Measurements from ENCODE around the gene RAPGEF2.
"Not testable (repeated sequence)": the region's sequence is repeated elsewhere in the genome, so short reads cannot be mapped to it uniquely, and the experiment has no call there.

Gene RAPGEF2

GRCh38 chr4:159292137-159292896 is 189.4 kb downstream of the RAPGEF2 start:
- H3K9me3 ChIP-seq (ENCODE audit: control insufficient read depth, insufficient read depth, low read depth, low read length), result no peaks in the 10 kb centered on the region
- H3K27me3 ChIP-seq (ENCODE audit: control insufficient read depth, insufficient read depth, low read length), result no peaks in the 10 kb centered on the region
- peaks cover 6% of the 10 kb centered on the region; the same call in 1 of the 2 replicates for H3K4me1 ChIP-seq (ENCODE audit: control insufficient read depth, insufficient read depth, low read length)
- no peak overlapping the region for H3K27ac ChIP-seq (ENCODE audit: low read depth, low read length)
- H3K36me3 ChIP-seq (ENCODE audit: control insufficient read depth, insufficient read depth, low read length), result no peaks in the 10 kb centered on the region
- H3K9ac ChIP-seq (ENCODE audit: low read length), result no peak overlapping the region
- H3K4me3 ChIP-seq (ENCODE audit: low read depth, low read length), result no peak overlapping the region

GRCh38 chr4:159293811-159294515 is 191.1 kb downstream of the RAPGEF2 start:
- Histone ChIP-seq H3K4me1 (ENCODE audit: control insufficient read depth, insufficient read depth, low read length) (no peaks in the 10 kb centered on the region), H3K9ac (ENCODE audit: low read length) (no peak overlapping the region), H3K27me3 (ENCODE audit: control insufficient read depth, insufficient read depth, low read length) (no peaks in the 10 kb centered on the region), H3K36me3 (ENCODE audit: control insufficient read depth, insufficient read depth, low read length) (no peaks in the 10 kb centered on the region), H3K27ac (ENCODE audit: low read depth, low read length) (no peak overlapping the region), H3K9me3 (ENCODE audit: control insufficient read depth, insufficient read depth, low read depth, low read length) (no peaks in the 10 kb centered on the region), H3K4me3 (ENCODE audit: low read depth, low read length) (no peak overlapping the region)

GRCh38 chr4:159296061-159296460 is 193.2 kb downstream of the RAPGEF2 start:
- no peaks in the 10 kb centered on the region for H3K27me3 ChIP-seq (ENCODE audit: control insufficient read depth, insufficient read depth, low read length)
- no peak overlapping the region for H3K27ac ChIP-seq (ENCODE audit: low read depth, low read length)
- H3K4me1 ChIP-seq (ENCODE audit: control insufficient read depth, insufficient read depth, low read length), result no peaks in the 10 kb centered on the region
- no peaks in the 10 kb centered on the region for H3K9me3 ChIP-seq (ENCODE audit: control insufficient read depth, insufficient read depth, low read depth, low read length)
- no peak overlapping the region for H3K9ac ChIP-seq (ENCODE audit: low read length)
- no peaks in the 10 kb centered on the region for H3K36me3 ChIP-seq (ENCODE audit: control insufficient read depth, insufficient read depth, low read length)
- no peak overlapping the region for H3K4me3 ChIP-seq (ENCODE audit: low read depth, low read length)

GRCh38 chr4:159297091-159297490 is 194.2 kb downstream of the RAPGEF2 start:
- no peaks in the 10 kb centered on the region for H3K27me3 ChIP-seq (ENCODE audit: control insufficient read depth, insufficient read depth, low read length)
- H3K9ac ChIP-seq (ENCODE audit: low read length), result no peak overlapping the region
- no peak overlapping the region for H3K4me3 ChIP-seq (ENCODE audit: low read depth, low read length)
- no peaks in the 10 kb centered on the region for H3K36me3 ChIP-seq (ENCODE audit: control insufficient read depth, insufficient read depth, low read length)
- H3K4me1 ChIP-seq (ENCODE audit: control insufficient read depth, insufficient read depth, low read length), result no peaks in the 10 kb centered on the region
- no peaks in the 10 kb centered on the region for H3K9me3 ChIP-seq (ENCODE audit: control insufficient read depth, insufficient read depth, low read depth, low read length)
- H3K27ac ChIP-seq (ENCODE audit: low read depth, low read length), result no peak overlapping the region

- Histone ChIP-seq H3K9ac (ENCODE audit: low read length) (no peak overlapping the region), H3K4me1 (ENCODE audit: control insufficient read depth, insufficient read depth, low read length) (no peaks in the 10 kb centered on the region), H3K27ac (ENCODE audit: low read depth, low read length) (no peak overlapping the region), H3K27me3 (ENCODE audit: control insufficient read depth, insufficient read depth, low read length) (no peaks in the 10 kb centered on the region), H3K36me3 (ENCODE audit: control insufficient read depth, insufficient read depth, low read length) (no peaks in the 10 kb centered on the region), H3K9me3 (ENCODE audit: control insufficient read depth, insufficient read depth, low read depth, low read length) (no peaks in the 10 kb centered on the region), H3K4me3 (ENCODE audit: low read depth, low read length) (no peak overlapping the region)
Measured at GRCh38 chr4:159298502-159298901, 195.6 kb downstream of the RAPGEF2 start.

GRCh38 chr4:159303435-159303834 is 200.6 kb downstream of the RAPGEF2 start:
- Histone ChIP-seq H3K27ac (ENCODE audit: low read depth, low read length) (no peak overlapping the region), H3K4me1 (ENCODE audit: control insufficient read depth, insufficient read depth, low read length) (peaks cover 8% of the 10 kb centered on the region), H3K9me3 (ENCODE audit: control insufficient read depth, insufficient read depth, low read depth, low read length) (no peaks in the 10 kb centered on the region), H3K9ac (ENCODE audit: low read length) (no peak overlapping the region), H3K36me3 (ENCODE audit: control insufficient read depth, insufficient read depth, low read length) (no peaks in the 10 kb centered on the region), H3K4me3 (ENCODE audit: low read depth, low read length) (no peak overlapping the region), H3K27me3 (ENCODE audit: control insufficient read depth, insufficient read depth, low read length) (no peaks in the 10 kb centered on the region)

- Histone ChIP-seq H3K4me1 (ENCODE audit: control insufficient read depth, insufficient read depth, low read length) (peaks cover 13% of the 10 kb centered on the region), H3K9ac (ENCODE audit: low read length) (no peak overlapping the region), H3K36me3 (ENCODE audit: control insufficient read depth, insufficient read depth, low read length) (no peaks in the 10 kb centered on the region), H3K4me3 (ENCODE audit: low read depth, low read length) (no peak overlapping the region), H3K9me3 (ENCODE audit: control insufficient read depth, insufficient read depth, low read depth, low read length) (no peaks in the 10 kb centered on the region), H3K27me3 (ENCODE audit: control insufficient read depth, insufficient read depth, low read length) (no peaks in the 10 kb centered on the region), H3K27ac (ENCODE audit: low read depth, low read length) (no peak overlapping the region)
Measured at GRCh38 chr4:159305129-159305528, 202.2 kb downstream of the RAPGEF2 start.

- no peak overlapping the region for H3K27ac ChIP-seq (ENCODE audit: low read depth, low read length)
- H3K36me3 ChIP-seq (ENCODE audit: control insufficient read depth, insufficient read depth, low read length), result no peaks in the 10 kb centered on the region
- H3K9ac ChIP-seq (ENCODE audit: low read length), result no peak overlapping the region
- H3K4me3 ChIP-seq (ENCODE audit: low read depth, low read length), result no peak overlapping the region
- H3K4me1 ChIP-seq (ENCODE audit: control insufficient read depth, insufficient read depth, low read length), result peaks cover 13% of the 10 kb centered on the region
- H3K9me3 ChIP-seq (ENCODE audit: control insufficient read depth, insufficient read depth, low read depth, low read length), result no peaks in the 10 kb centered on the region
- no peaks in the 10 kb centered on the region for H3K27me3 ChIP-seq (ENCODE audit: control insufficient read depth, insufficient read depth, low read length)
Measured at GRCh38 chr4:159307929-159308328, 205.1 kb downstream of the RAPGEF2 start.

- H3K9ac ChIP-seq (ENCODE audit: low read length), result no peak overlapping the region
- no peaks in the 10 kb centered on the region for H3K36me3 ChIP-seq (ENCODE audit: control insufficient read depth, insufficient read depth, low read length)
- H3K27ac ChIP-seq (ENCODE audit: low read depth, low read length), result no peak overlapping the region; the same call in 1 of the 2 replicates
- H3K4me1 ChIP-seq (ENCODE audit: control insufficient read depth, insufficient read depth, low read length), result peaks cover 13% of the 10 kb centered on the region
- no peaks in the 10 kb centered on the region for H3K9me3 ChIP-seq (ENCODE audit: control insufficient read depth, insufficient read depth, low read depth, low read length)
- H3K27me3 ChIP-seq (ENCODE audit: control insufficient read depth, insufficient read depth, low read length), result no peaks in the 10 kb centered on the region
- H3K4me3 ChIP-seq (ENCODE audit: low read depth, low read length), result no peak overlapping the region
Measured at GRCh38 chr4:159308566-159309340, 205.9 kb downstream of the RAPGEF2 start.

GRCh38 chr4:159312236-159312635 is 209.4 kb downstream of the RAPGEF2 start:
- H3K36me3 ChIP-seq (ENCODE audit: control insufficient read depth, insufficient read depth, low read length), result no peaks in the 10 kb centered on the region
- H3K27ac ChIP-seq (ENCODE audit: low read depth, low read length), result no peak overlapping the region
- H3K9ac ChIP-seq (ENCODE audit: low read length), result no peak overlapping the region
- no peak overlapping the region for H3K4me3 ChIP-seq (ENCODE audit: low read depth, low read length)
- H3K4me1 ChIP-seq (ENCODE audit: control insufficient read depth, insufficient read depth, low read length), result peaks cover 18% of the 10 kb centered on the region
- no peaks in the 10 kb centered on the region for H3K9me3 ChIP-seq (ENCODE audit: control insufficient read depth, insufficient read depth, low read depth, low read length)
- no peaks in the 10 kb centered on the region for H3K27me3 ChIP-seq (ENCODE audit: control insufficient read depth, insufficient read depth, low read length)

- H3K4me1 ChIP-seq (ENCODE audit: control insufficient read depth, insufficient read depth, low read length); H3K27me3 ChIP-seq (ENCODE audit: control insufficient read depth, insufficient read depth, low read length); H3K27ac ChIP-seq (ENCODE audit: low read depth, low read length); H3K4me3 ChIP-seq (ENCODE audit: low read depth, low read length); H3K9me3 ChIP-seq (ENCODE audit: control insufficient read depth, insufficient read depth, low read depth, low read length); H3K36me3 ChIP-seq (ENCODE audit: control insufficient read depth, insufficient read depth, low read length): not testable (repeated sequence)
- H3K9ac ChIP-seq (ENCODE audit: low read length), result peak overlapping the region; percentile 30
Measured at GRCh38 chr4:159315879-159316278, 213.0 kb downstream of the RAPGEF2 start.

Data from HUES6 (cell line).